Upper lobe of right lung (tissue), 1 donor: ENCODE measurements around the gene CRYGA. TPM values are rescaled to one million over a fixed set of nuclear protein-coding genes. Genes with fewer than 3 reads are reported as not detected.
"Not testable (repeated sequence)": the region's sequence is repeated elsewhere in the genome, so short reads cannot be mapped to it uniquely, and the experiment has no call there.

Experiments
- ATAC-seq: fragments of 200-7000 bp; cut with Tn5 transposase; one replicate; pipeline ENCODE4 v1.9.1; 2020; ENCODE audit warnings: mild to moderate bottlenecking, moderate library complexity
- DNase-seq: peaks from one replicate; pipeline ENCODE4 v3.0.0-alpha.2; 2020
- H3K27ac ChIP-seq: fragments of 200-600 bp; one replicate; pipeline ENCODE4 v1.8.0; 2022
- H3K27me3 ChIP-seq: fragments of 200-600 bp; one replicate; pipeline ENCODE4 v1.8.0; 2022; ENCODE audit warnings: mild to moderate bottlenecking
- H3K36me3 ChIP-seq: fragments of 200-600 bp; one replicate; pipeline ENCODE4 v1.8.0; 2022
- H3K4me1 ChIP-seq: fragments of 200-600 bp; one replicate; pipeline ENCODE4 v1.8.0; 2022
- H3K4me3 ChIP-seq: fragments of 200-600 bp; one replicate; pipeline ENCODE4 v1.8.0; 2022; ENCODE audit warnings: mild to moderate bottlenecking
- H3K9me3 ChIP-seq: fragments of 200-600 bp; one replicate; pipeline ENCODE4 v1.8.0; 2022
- intact Hi-C: fragments of 100-400 bp; cut with DNase I; formaldehyde crosslinking; loops from one replicate; pipeline ENCODE4 v1.11.0; 2022
- total RNA-seq: library from RNA; stranded (reverse); fragmentation: NEBNext Ultra II Directional; extraction: Animal tissue kit (Norgen Biotek cat#: 25700); gene quantifications from one replicate; pipeline ENCODE4 v1.2.1, GENCODE V29; 2021
- TF ChIP-seq, protein P1 (sequence below): fragments of 200-600 bp; IDR thresholded peaks from one replicate; pipeline ENCODE4 v1.8.0; 2022; ENCODE audit warnings: antibody characterized with exemption
- donor health status: DM: no; HTN: yes; CAD: no; lungs with severe emphysema.

The CRYGA gene
- total RNA-seq, 1 donor from 2014 or later, result not detected

DNA sequence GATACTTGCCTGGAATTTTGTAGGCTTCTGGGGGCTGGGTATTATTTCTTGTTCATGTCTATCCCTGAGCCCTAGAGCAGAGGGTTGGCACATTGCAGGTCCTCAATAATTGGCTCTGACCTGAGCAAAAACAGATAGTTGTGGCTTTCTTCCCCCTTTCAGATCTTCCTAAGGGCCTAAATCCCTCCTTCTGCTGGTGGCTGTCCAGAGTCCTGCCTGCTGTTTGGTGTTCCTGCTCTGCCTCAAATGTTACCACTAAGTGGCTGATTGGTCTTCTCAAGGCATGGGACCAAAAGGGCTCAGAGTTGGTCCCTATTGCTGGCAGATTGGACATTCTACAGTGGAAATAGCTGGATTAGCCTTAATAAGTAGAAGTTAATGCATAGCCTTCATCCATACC lies 16.4 kb downstream of the CRYGA start:
- Histone ChIP-seq H3K4me3 (no peak overlapping the region), H3K27me3 (no peaks in the 10 kb centered on the region), H3K4me1 (no peaks in the 10 kb centered on the region), H3K9me3 (no peaks in the 10 kb centered on the region), H3K27ac (no peak overlapping the region), H3K36me3 (no peaks in the 10 kb centered on the region)
- TF ChIP-seq, protein P1, sequence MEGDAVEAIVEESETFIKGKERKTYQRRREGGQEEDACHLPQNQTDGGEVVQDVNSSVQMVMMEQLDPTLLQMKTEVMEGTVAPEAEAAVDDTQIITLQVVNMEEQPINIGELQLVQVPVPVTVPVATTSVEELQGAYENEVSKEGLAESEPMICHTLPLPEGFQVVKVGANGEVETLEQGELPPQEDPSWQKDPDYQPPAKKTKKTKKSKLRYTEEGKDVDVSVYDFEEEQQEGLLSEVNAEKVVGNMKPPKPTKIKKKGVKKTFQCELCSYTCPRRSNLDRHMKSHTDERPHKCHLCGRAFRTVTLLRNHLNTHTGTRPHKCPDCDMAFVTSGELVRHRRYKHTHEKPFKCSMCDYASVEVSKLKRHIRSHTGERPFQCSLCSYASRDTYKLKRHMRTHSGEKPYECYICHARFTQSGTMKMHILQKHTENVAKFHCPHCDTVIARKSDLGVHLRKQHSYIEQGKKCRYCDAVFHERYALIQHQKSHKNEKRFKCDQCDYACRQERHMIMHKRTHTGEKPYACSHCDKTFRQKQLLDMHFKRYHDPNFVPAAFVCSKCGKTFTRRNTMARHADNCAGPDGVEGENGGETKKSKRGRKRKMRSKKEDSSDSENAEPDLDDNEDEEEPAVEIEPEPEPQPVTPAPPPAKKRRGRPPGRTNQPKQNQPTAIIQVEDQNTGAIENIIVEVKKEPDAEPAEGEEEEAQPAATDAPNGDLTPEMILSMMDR, result no peak
- ATAC-seq (no peak), DNase-seq (no peak)
- intact Hi-C loops, result no loop called here

DNA sequence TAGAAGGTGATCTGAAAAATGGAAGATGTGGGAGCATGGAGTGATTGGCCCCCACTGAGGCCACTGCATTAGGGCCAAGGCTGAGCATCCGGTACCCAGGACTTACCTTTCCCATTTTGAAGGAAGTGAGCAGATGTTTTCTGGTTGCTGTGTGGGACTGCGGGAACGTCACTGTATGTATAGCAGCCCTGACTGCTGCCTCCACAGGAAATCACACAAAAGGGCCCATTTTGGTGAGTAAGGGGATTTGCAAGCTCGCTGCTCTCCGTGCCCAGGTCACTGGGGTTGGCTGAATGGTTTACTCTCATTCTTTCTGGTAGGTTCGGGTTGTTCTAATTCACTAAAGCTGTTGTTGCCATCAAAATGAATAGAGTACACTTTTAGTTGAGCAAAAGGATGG lies 17.4 kb downstream of the CRYGA start, which contains the start of gene CRYGB:
Gene CRYGB (minus strand): TSS at position 153 of the 400 bp plus-strand sequence. CDS start 38 bp downstream, at position 115.
- H3K27ac ChIP-seq, result no peak within 1 kb of the TSS
- no peaks in the 10 kb centered on the region for H3K9me3 ChIP-seq
- intact Hi-C loops, result no loop called here
- H3K36me3 ChIP-seq, result no peaks in the 10 kb centered on the region
- H3K4me1 ChIP-seq, result no peaks in the 10 kb centered on the region
- ATAC-seq, result no peak
- DNase-seq, result no peak
- no peaks in the 10 kb centered on the region for H3K27me3 ChIP-seq
- TF ChIP-seq, protein P1, result no peak
- no peak within 1 kb of the TSS for H3K4me3 ChIP-seq

DNA sequence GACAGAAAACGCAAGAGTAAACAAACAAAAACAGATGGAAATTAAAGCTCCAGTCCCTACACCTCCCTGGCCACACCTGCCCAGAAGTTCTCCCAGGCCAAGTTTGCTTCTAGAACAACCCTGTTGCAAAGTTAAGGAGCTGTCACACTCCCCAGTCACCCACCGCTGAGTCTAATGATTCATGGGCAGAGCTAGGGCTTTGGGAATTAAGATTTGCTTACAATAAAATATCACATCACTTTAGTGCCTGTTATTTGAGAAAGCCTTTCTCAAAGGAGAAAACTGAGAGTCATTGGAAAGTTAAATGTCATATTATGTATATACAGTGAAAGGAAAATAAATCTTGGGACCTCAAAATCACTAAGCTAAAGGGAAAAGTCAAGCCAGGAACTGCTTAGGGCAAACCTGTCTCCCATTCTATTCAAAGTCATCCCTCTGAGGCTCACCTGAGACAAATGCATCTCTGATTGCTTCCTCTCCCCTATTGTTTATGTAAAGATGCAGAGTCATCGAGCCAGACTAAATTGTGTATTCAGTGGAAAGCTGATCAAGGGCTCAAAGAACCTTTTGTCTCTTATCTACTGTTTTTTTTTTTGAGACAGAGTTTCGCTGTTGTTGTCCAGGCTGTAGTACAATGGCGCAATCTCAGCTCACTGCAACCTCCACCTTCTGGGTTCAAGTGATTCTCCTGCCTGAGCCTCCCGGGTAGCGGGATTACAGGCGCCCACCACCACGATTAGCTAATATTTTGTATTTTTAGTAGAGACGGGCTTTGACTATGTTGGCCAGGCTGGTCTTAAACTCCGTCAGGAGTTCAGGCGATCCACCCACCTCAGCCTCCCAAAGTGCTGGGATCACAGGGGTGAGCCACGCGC lies 20.2 kb downstream of the CRYGA start:
- Histone ChIP-seq H3K36me3 (no peaks in the 10 kb centered on the region), H3K27me3 (no peaks in the 10 kb centered on the region), H3K4me1 (no peaks in the 10 kb centered on the region), H3K4me3 (no peak overlapping the region), H3K27ac (no peak overlapping the region), H3K9me3 (no peaks in the 10 kb centered on the region)
- intact Hi-C loops, result no loop called here
- no peak for ATAC-seq
- DNase-seq, result no peak
- TF ChIP-seq, protein P1, result no peak

DNA sequence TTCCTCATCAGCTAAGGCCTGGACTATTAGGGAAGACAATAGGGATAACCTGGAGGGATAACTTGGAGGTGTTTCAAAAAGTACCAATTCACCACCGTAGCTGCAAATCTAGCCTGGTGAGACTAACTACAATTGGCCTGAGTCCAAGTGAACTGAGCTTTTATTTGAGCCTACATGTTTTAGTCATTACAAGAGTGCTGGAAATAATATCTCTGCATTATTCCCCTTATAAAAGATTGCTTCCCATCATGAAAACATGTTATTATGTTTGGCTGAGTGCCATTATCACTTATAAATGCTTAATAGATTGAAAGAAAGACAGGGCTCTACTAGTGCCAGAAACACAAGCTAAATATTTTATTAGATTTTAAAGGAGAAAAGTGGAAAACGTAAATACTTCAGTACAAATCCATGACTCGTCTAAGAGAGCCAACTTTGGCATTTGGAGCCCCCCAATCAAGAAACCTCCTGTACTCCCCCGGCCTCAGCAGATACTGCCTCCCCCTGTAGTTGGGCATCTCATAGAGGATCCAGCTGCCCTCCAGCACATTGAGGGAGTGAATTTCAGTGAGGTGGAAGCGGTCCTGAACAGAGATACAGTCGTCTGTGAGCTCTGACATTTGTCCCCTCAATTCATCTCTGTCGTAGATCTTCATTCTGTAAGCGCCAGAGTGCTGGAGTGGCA lies 21.0 kb downstream of the CRYGA start:
- H3K4me3 ChIP-seq, result no peak overlapping the region
- no peak overlapping the region for H3K27ac ChIP-seq
- H3K27me3 ChIP-seq, result no peaks in the 10 kb centered on the region
- H3K4me1 ChIP-seq, result no peaks in the 10 kb centered on the region
- TF ChIP-seq, protein P1, result no peak
- intact Hi-C loops, result no loop called here
- DNase-seq, result no peak
- H3K36me3 ChIP-seq, result no peaks in the 10 kb centered on the region
- no peaks in the 10 kb centered on the region for H3K9me3 ChIP-seq
- ATAC-seq, result no peak

DNA sequence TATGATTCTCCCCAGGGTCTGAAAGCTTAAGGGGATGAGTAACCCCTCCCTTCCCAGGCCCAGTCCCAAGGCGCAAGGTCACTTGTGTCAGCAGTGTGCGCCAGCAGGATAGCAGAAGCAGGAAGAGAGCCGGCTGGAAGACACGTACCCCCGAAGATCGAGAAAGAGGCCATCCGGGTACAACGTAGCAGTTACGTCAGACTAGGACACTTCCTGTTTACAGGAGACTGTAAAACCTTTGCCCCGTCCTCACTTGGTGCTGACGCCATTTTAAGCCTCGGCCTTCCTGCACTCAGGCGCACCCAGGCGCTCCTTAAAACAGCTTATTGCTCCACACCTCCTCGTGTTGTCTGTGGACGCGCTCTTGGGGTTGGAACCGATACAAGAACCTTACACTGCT lies 23.9 kb downstream of the CRYGA start:
- Histone ChIP-seq H3K4me1 (no peaks in the 10 kb centered on the region), H3K9me3 (no peaks in the 10 kb centered on the region), H3K27ac (no peak overlapping the region), H3K27me3 (no peaks in the 10 kb centered on the region), H3K36me3 (no peaks in the 10 kb centered on the region), H3K4me3 (no peak overlapping the region)
- intact Hi-C loops, result no loop called here
- TF ChIP-seq, protein P1, result no peak
- DNase-seq (no peak), ATAC-seq (no peak)

DNA sequence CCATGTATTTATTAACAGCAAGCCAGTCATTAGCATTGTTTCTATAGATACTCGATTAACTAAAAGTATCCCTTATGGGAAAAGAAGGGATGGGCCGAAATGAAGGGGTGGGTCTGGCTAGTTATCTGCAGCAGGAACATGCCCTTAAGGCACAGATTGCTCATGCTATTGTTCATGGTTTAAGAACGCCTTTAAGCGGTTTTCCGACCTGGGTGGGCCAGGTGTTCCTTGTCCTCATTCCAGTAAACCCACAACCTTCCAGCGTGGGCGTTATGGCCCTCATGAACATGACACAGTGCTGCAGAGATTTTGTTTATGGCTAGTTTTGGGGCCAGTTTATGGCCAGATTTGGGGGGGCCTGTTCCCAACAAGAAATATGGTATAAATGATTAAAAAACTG lies 25.1 kb downstream of the CRYGA start:
- ATAC-seq, H3K36me3 ChIP-seq, H3K27me3 ChIP-seq, H3K9me3 ChIP-seq, DNase-seq, intact Hi-C loops, H3K27ac ChIP-seq, H3K4me3 ChIP-seq, H3K4me1 ChIP-seq: not testable (repeated sequence)
